ENCODE results near the gene SLC6A13. TPM values are rescaled to one million over a fixed set of nuclear protein-coding genes. Genes with fewer than 3 reads are reported as not detected.
"Not testable (repeated sequence)": the region's sequence is repeated elsewhere in the genome, so short reads cannot be mapped to it uniquely, and the experiment has no call there.

SLC6A13 gene
- total RNA-seq (1 to 10 TPM in 2 of 7 donors, under 1 TPM in 2, not detected in 3; 0.69 to 6.1 (median 1.0) TPM), polyA plus RNA-seq (under 1 TPM; 0.13 to 0.43 TPM)
- long read RNA-seq, donor 1: 0 reads
- long read RNA-seq, donor 2: 0 reads
- long read RNA-seq, donor 3: 0 reads

GRCh38 chr12:262817-263216 lies at the start of gene SLC6A13:
Gene SLC6A13, minus strand, starts transcription at chr12:262836. Its CDS starts 2,784 bp downstream, at chr12:260052.
- H3K27ac ChIP-seq: no peak within 1 kb of the TSS
- H3K4me1 ChIP-seq (ENCODE audit: insufficient read depth): peaks cover under 1% of the 10 kb centered on the region
- H3K27me3 ChIP-seq: no peaks in the 10 kb centered on the region
- no peak within 1 kb of the TSS for H3K4me3 ChIP-seq
- intact Hi-C loops (cut with DNase I): no loop called here
- no peak for TF ChIP-seq CTCF (IDR thresholded peaks at IDR 0.05)
- TF ChIP-seq EP300 (IDR thresholded peaks at IDR 0.05): no peak
- TF ChIP-seq POLR2A (IDR thresholded peaks at IDR 0.05): no peak
- H3K9me3 ChIP-seq: no peaks in the 10 kb centered on the region
- no peak for DNase-seq
- 3 to 17% (median 14%) methylated on average over 7 of the region's 7 CpGs for WGBS, 3 donors
- no peaks in the 10 kb centered on the region for H3K36me3 ChIP-seq

GRCh38 chr12:308511-308910 lies 45.9 kb upstream of the SLC6A13 start:
- Histone ChIP-seq H3K4me3 (no peak overlapping the region), H3K36me3 (no peaks in the 10 kb centered on the region), H3K27ac (no peak overlapping the region), H3K27me3 (no peaks in the 10 kb centered on the region), H3K9me3 (no peaks in the 10 kb centered on the region), H3K4me1 (ENCODE audit: insufficient read depth) (no peaks in the 10 kb centered on the region)
- WGBS, 3 donors: 74 to 80% (median 76%) methylated on average over 2 of the region's 2 CpGs
- TF ChIP-seq CTCF (IDR thresholded peaks at IDR 0.05): no peak
- no peak for TF ChIP-seq POLR2A (IDR thresholded peaks at IDR 0.05)
- TF ChIP-seq EP300 (IDR thresholded peaks at IDR 0.05): no peak
- no peak for DNase-seq
- intact Hi-C loops (cut with DNase I): no loop called here

- 95 to 96% (median 95%) methylated on average over 10 of the region's 10 CpGs for WGBS, 3 donors
- no peak overlapping the region for H3K27ac ChIP-seq
- no peaks in the 10 kb centered on the region for H3K4me1 ChIP-seq (ENCODE audit: insufficient read depth)
- no peaks in the 10 kb centered on the region for H3K9me3 ChIP-seq
- no peak overlapping the region for H3K4me3 ChIP-seq
- no peaks in the 10 kb centered on the region for H3K36me3 ChIP-seq
- H3K27me3 ChIP-seq: no peaks in the 10 kb centered on the region
- TF ChIP-seq CTCF (IDR thresholded peaks at IDR 0.05) (no peak), EP300 (IDR thresholded peaks at IDR 0.05) (no peak), POLR2A (IDR thresholded peaks at IDR 0.05) (no peak)
- no peak for DNase-seq
- intact Hi-C loops (cut with DNase I): no loop called here
These were observed 44.8 kb upstream of the SLC6A13 start for GRCh38 chr12:307406-307805.

GRCh38 chr12:304805-305204 lies 42.2 kb upstream of the SLC6A13 start:
- TF ChIP-seq EP300 (IDR thresholded peaks at IDR 0.05) (no peak), POLR2A (IDR thresholded peaks at IDR 0.05) (no peak), CTCF (IDR thresholded peaks at IDR 0.05) (no peak)
- H3K36me3 ChIP-seq: no peaks in the 10 kb centered on the region
- H3K4me1 ChIP-seq (ENCODE audit: insufficient read depth): no peaks in the 10 kb centered on the region
- no peaks in the 10 kb centered on the region for H3K9me3 ChIP-seq
- no peak overlapping the region for H3K27ac ChIP-seq
- no peak for DNase-seq
- WGBS, 3 donors: 35 to 63% (median 39%) methylated on average over 5 of the region's 5 CpGs
- no peak overlapping the region for H3K4me3 ChIP-seq
- H3K27me3 ChIP-seq: no peaks in the 10 kb centered on the region
- intact Hi-C loops (cut with DNase I): no loop called here

- H3K36me3 ChIP-seq; DNase-seq; intact Hi-C loops (cut with DNase I): not testable (repeated sequence)
These were observed 40.1 kb upstream of the SLC6A13 start for GRCh38 chr12:302766-303165.

GRCh38 chr12:300166-300565 lies 37.5 kb upstream of the SLC6A13 start:
- H3K9me3 ChIP-seq; H3K4me3 ChIP-seq; DNase-seq; H3K27ac ChIP-seq; H3K4me1 ChIP-seq (ENCODE audit: insufficient read depth); H3K36me3 ChIP-seq; H3K27me3 ChIP-seq; intact Hi-C loops (cut with DNase I): not testable (repeated sequence)
- 100% methylated on average over 1 of the region's 1 CpG for WGBS, 3 donors

More at GRCh38 chr12:302766-303165, 40.1 kb upstream of the SLC6A13 start:
- H3K4me3 ChIP-seq; H3K27me3 ChIP-seq; H3K27ac ChIP-seq; H3K9me3 ChIP-seq; H3K4me1 ChIP-seq (ENCODE audit: insufficient read depth): not testable (repeated sequence)
- WGBS, 3 donors: 90 to 95% (median 92%) methylated on average over 3 of the region's 3 CpGs

GRCh38 chr12:299511-299910 lies 36.9 kb upstream of the SLC6A13 start:
- H3K27me3 ChIP-seq; intact Hi-C loops (cut with DNase I); H3K9me3 ChIP-seq; DNase-seq; H3K36me3 ChIP-seq; H3K27ac ChIP-seq; H3K4me3 ChIP-seq; H3K4me1 ChIP-seq (ENCODE audit: insufficient read depth): not testable (repeated sequence)
- 85 to 95% (median 88%) methylated on average over 5 of the region's 5 CpGs for WGBS, 3 donors

GRCh38 chr12:298059-298458 lies 35.4 kb upstream of the SLC6A13 start:
- DNase-seq: peak in 2 of 5 donors; percentile 16 to 34
- H3K9me3 ChIP-seq; intact Hi-C loops (cut with DNase I); H3K4me1 ChIP-seq (ENCODE audit: insufficient read depth); H3K4me3 ChIP-seq; H3K27ac ChIP-seq; H3K36me3 ChIP-seq; H3K27me3 ChIP-seq: not testable (repeated sequence)
- WGBS, 3 donors: 83 to 88% (median 86%) methylated on average over 8 of the region's 8 CpGs
